Measurements from ENCODE around the gene EXOC3.
"Not testable (repeated sequence)": the region's sequence is repeated elsewhere in the genome, so short reads cannot be mapped to it uniquely, and the experiment has no call there.

Gene EXOC3

DNA sequence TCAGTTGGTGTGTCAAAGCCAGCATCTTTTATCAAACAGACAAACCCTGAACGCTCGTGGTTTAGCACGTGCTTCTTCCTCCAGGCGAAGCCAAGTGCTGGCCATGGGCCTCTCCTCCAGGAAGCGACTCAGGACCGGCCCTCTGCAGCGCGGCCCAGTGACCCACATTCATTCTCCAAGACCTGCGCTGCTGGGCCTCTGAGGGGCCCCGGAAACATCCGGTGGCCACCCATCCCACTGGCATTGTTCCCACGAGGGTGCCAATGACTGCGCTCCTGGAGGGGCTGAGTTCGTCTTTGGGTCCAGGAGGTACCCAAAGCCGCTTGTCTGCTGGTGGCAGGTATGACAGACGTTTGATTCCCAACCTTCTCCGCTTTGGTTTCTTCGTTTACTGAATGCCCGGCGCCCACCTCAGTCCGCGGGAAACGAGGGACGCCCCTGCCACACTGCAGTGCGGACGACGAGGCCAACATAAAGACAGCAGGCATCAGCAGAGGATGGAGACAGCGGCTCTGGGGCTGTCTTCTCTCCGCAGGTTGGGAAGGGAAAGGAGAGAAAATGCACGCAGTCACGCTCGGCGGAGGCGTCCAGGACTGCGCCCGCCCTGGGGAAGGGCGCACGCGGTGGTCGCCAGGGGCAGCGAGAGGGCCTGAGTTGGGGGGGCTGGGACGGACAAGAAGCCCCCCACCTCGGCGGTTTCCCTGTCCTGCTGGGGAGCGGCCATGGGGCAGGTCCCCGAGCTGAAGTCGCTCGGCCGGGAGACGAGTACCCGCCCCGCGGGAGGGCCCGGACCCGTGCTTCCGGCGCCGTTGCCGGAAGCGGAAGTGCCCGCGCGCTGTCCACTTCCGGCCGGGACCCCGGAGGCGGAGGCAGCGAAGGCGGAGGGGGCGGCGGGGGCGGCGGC lies at the start of gene EXOC3:
Gene EXOC3 (plus strand): TSS at position 842 of the 904 bp plus-strand sequence. CDS start 3,030 bp downstream, outside the sequence.
- DNase-seq (ENCODE audit: low read depth): peak; percentile 19

- no peak for DNase-seq (ENCODE audit: low read depth)
Observed at GRCh38 chr5:393846-394275, 49.1 kb upstream of the EXOC3 start.

- DNase-seq (ENCODE audit: low read depth): no peak
Observed at GRCh38 chr5:394671-395155, 48.3 kb upstream of the EXOC3 start.

DNA sequence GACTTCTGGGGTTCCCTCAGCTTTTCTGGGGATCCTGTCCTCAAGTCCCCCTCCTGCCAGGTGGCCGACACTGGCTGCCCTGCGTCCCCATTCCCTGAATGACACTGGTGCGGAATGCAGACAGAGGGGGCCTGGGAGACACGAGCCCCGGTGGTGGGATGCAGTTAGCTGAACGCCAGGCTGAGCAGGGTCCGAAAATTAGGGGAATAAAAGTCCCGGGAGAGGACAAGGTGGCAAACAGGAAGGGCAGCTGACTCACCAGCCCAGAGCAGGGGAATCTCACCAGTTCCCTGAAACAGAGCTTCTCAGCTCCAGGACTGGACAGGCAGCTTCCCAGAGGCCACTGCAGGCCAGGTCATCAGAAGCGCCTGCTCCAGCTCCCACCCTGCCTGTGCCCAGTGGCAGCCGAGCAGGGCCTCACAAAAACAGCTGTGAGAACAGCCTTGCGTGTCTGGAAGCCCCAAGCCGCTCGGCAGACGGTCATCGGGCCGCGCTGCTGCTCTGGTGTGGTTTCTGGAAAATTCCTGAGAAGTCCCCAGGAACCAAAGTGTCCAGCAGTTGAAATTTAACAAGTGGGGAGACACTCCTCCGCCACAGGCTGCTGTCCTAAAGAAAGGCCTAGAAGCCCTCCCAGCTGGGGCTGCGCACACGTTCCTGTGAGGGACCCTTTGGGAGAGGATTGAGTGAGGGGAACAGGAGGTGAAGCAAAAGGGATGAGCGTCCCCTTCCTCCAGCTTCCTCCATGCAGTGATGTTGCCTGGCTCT lies 47.6 kb upstream of the EXOC3 start:
- DNase-seq (ENCODE audit: low read depth): no peak

DNA sequence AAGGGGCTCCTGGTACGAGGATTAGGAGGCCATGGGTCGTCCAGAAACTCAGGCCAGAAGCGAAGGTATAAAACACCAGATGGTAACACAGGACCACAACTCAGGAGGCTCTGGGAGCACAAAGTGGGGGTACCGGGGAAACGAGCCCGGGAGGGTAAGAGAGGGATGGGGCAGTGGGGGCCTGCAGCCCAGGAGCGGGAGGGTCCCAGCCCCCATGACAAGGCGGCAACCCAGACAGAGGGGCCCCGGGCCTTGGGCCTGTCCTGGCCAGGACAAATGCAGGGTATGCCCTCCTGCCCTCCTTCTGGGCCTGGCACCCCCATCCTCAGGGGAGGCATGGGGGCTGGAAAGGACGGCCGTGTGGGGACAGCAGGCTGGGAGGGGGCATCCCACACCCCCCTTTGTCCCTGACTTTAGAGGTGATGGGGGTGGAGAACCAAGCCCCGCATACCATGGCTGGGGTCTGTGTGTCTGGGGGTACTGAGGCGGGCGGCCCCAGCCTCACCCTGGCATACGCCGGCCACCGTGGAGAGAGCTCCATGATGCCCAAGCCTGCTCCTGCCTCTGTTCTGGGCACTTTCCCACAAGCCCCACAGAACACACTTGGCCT lies 47.0 kb upstream of the EXOC3 start:
- DNase-seq (ENCODE audit: low read depth): no peak

DNA sequence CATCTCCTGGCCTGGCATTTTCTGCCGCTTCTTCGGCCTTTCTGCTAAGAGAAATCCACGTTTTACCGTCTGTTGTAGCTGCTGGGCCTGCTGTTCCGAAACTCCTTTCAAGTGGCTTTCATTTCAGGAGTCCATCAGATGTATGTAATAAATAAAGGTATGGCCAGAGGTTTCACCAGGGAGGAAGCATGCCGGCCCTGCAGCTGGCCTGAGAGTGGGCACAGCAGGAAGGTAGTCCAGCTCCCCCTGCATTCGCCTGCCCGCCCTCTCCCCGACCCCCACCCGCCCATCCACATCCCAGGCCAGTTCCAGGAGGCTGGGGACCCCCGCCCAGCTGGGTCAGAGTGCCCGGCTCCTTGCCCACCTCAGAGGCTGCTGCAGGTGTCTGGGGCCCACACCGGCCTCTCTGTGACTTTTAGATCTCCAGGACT lies 46.4 kb upstream of the EXOC3 start:
- DNase-seq (ENCODE audit: low read depth): no peak

GRCh38 chr5:398141-398474 lies 44.9 kb upstream of the EXOC3 start:
- DNase-seq (ENCODE audit: low read depth): not testable (repeated sequence)

- no peak for DNase-seq (ENCODE audit: low read depth)
Observed at GRCh38 chr5:398475-399295, 44.3 kb upstream of the EXOC3 start.

GRCh38 chr5:399296-400281 lies 43.4 kb upstream of the EXOC3 start:
- peak; percentile 61 for DNase-seq (ENCODE audit: low read depth)

- DNase-seq (ENCODE audit: low read depth): peak; percentile 49
Observed at GRCh38 chr5:400282-401145, 42.5 kb upstream of the EXOC3 start.

DNA sequence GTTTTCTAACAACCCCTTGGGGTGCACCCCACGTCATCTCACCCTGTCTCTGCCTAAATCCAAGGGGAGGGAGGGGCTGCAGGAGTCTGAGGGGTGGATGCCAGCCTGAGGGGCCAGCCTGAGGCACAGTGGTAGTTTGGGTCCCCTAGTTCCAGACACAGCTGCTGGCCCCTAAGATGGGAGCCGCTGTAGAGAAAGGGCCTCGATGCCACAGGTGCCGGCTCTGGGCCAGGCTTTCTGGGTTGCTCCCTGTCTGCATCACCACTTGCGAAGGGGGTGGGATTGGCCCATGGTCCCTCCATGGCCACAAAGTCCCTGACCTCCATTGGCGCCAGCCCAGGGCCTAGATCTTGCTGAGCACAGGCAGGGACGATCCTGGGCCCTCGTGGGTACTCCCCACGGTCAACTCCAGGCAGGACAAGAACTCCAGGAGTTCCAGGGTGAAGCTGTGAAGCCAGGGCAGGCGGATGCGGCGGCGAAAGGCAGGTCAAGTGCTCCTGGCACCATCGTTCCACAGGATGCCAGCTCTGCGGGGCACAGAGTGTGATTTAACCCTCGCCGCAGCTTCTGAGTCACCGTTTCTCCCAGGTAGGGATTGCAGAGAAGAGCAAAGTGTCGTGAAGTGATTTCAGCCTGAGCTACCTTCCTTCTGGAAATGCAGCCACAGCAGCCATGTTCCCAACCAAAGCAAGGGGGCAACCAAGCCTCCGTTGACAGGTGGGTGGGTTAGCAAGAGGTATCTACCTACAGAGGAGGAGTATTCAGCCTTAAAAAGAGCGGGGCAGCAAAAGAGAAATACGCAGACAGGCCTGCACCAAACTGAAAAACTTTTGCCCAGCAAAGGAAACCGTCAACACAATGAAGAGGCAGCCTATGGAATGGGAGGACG lies 41.6 kb upstream of the EXOC3 start:
- no peak for DNase-seq (ENCODE audit: low read depth)

DNA sequence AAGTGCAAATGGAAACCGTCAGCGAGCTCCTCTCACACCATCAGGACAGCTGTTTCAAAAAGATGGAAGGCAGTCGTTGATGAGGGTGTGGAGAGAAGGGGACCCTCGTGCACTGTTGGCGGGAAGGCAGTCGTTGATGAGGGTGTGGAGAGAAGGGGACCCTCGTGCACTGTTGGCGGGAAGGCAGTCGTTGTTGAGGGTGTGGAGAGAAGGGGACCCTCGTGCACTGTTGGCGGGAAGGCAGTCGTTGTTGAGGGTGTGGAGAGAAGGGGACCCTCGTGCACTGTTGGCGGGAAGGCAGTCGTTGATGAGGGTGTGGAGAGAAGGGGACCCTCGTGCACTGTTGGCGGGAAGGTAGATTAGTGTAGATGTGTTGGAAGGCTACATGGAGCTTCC lies 40.8 kb upstream of the EXOC3 start:
- DNase-seq (ENCODE audit: low read depth): not testable (repeated sequence)

DNA sequence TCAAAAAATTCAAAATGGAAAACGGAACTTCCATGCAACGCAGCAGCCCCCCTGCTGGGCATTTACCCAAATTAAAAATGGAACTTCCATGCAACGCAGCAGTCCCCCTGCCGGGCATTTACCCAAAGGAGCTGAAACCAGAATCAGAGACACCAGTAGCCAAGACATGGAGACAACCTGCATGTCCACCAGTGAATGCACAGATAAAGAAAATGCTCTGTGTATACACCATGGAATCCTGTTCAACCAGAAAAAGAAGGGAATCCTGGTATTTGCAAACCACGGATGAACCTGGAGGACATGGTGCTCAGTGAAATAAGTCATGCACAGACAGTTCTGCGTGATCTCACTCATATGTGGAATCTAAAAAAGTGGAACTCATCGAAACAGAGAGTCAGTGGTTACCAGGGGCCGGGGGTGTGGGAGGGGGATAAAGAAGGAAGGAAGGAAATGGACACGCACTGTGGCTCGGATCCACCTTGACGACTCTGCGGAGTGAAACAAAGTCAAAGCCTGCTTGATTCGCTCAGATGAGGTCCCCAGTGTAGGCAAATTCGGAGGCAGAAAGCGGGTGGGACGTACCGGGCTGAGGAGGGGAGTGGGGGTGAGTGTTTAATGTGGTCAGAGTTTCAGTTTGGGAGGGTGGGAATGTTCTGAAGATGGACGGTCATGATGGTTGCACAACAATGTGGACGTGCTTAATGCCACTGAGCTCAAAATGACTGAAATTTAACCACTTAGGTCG lies 40.2 kb upstream of the EXOC3 start:
- no peak for DNase-seq (ENCODE audit: low read depth)

DNA sequence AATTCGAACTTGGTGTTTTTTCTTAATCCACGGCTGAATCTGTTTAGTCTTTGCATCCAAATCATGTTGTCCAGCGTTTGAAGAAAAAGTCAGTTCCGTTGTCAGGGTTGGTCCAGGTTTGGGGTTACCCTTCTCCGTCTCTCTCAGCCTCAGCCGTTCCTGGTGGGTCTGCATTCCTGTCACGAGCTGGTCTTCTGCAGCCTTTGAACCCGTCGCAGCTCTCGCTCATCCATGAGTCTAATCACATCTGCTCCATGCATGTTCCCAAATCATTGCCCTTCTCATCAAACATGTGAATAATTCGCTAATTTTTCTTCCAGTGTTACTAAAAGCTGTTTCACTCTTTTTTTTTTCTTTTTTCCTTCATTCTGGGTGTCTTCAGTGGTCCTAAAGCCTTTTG lies 39.0 kb upstream of the EXOC3 start:
- no peak for DNase-seq (ENCODE audit: low read depth)

- no peak for DNase-seq (ENCODE audit: low read depth)
Observed at GRCh38 chr5:404666-405241, 38.2 kb upstream of the EXOC3 start.

- DNase-seq (ENCODE audit: low read depth): no peak
Observed at GRCh38 chr5:405421-405820, 37.6 kb upstream of the EXOC3 start.

- no peak for DNase-seq (ENCODE audit: low read depth)
Observed at GRCh38 chr5:406041-406440, 36.9 kb upstream of the EXOC3 start.
